Fibroblast of peridontal ligament (primary cell): Measurements from ENCODE around the gene KCTD1.
A peak's percentile ranks its signal among the peaks of the same experiment; 100 is the strongest.

Experiments
- DNase-seq: peaks from one replicate; pipeline ENCODE4 v3.0.0-alpha.2; 2010; ENCODE audit errors: extremely low read depth

Gene KCTD1

GRCh38 chr18:26548415-26549262 lies at the start of gene KCTD1:
KCTD1 (minus strand) TSS chr18:26548553; CDS start chr18:26548536, 17 bp downstream.
- peak; percentile 83 for DNase-seq

- DNase-seq = no peak
Measured at GRCh38 chr18:26593365-26594320, 45.3 kb upstream of the KCTD1 start.

GRCh38 chr18:26584745-26585144 lies 36.4 kb upstream of the KCTD1 start:
- no peak for DNase-seq

- no peak for DNase-seq
Measured at GRCh38 chr18:26579941-26580618, 31.7 kb upstream of the KCTD1 start.

- DNase-seq = no peak
Measured at GRCh38 chr18:26575865-26576217, 27.5 kb upstream of the KCTD1 start.

GRCh38 chr18:26574958-26575864 lies 26.9 kb upstream of the KCTD1 start:
- peak; percentile 55 for DNase-seq

GRCh38 chr18:26568926-26569665 lies 20.7 kb upstream of the KCTD1 start:
- DNase-seq = no peak

GRCh38 chr18:26568513-26568912 lies 20.2 kb upstream of the KCTD1 start:
- DNase-seq = no peak

- DNase-seq = no peak
Measured at GRCh38 chr18:26566874-26567555, 18.7 kb upstream of the KCTD1 start.

- no peak for DNase-seq
Measured at GRCh38 chr18:26565514-26565913, 17.2 kb upstream of the KCTD1 start.

GRCh38 chr18:26563024-26563423 lies 14.7 kb upstream of the KCTD1 start:
- no peak for DNase-seq

GRCh38 chr18:26562568-26562967 lies 14.2 kb upstream of the KCTD1 start:
- no peak for DNase-seq

- no peak for DNase-seq
Measured at GRCh38 chr18:26561769-26562168, 13.4 kb upstream of the KCTD1 start.

- peak; percentile 51 for DNase-seq
Measured at GRCh38 chr18:26556573-26556972, 8.2 kb upstream of the KCTD1 start.

- DNase-seq = no peak
Measured at GRCh38 chr18:26555804-26556553, 7.6 kb upstream of the KCTD1 start.

- DNase-seq = no peak
Measured at GRCh38 chr18:26553943-26554342, 5.6 kb upstream of the KCTD1 start.

- no peak for DNase-seq
Measured at GRCh38 chr18:26551695-26552081, 3.3 kb upstream of the KCTD1 start.

- no peak for DNase-seq
Measured at GRCh38 chr18:26550998-26551694, 2.8 kb upstream of the KCTD1 start.
